CD4-positive, alpha-beta T cell (primary cell): ENCODE measurements around the gene RACK1. TPM values are rescaled to one million over a fixed set of nuclear protein-coding genes. Genes with fewer than 3 reads are reported as not detected.

Source experiments
- ATAC-seq: fragments of 200-7000 bp; cut with Tn5 transposase; one replicate; pipeline ENCODE4 v1.10.0; 2022; ENCODE audit warnings: mild to moderate bottlenecking; ENCODE audit not compliant: poor library complexity
- CTCF ChIA-PET: fragments of 350-600 bp; sonication (Branson Sonifier 250); formaldehyde crosslinking; loops from one replicate; lab custom pipeline; 2021; ENCODE audit warnings: antibody characterized with exemption, inconsistent platforms; lab: Charles Lee
- POLR2A ChIA-PET: fragments of 350-600 bp; sonication (Branson Sonifier 250); formaldehyde crosslinking; loops from one replicate; lab custom pipeline; 2021; ENCODE audit warnings: antibody characterized with exemption, inconsistent platforms; lab: Charles Lee
- DNase-seq, 14 experiments: peaks; one replicate each; pipeline ENCODE4 v3.0.0-alpha.2; 2013 to 2020; ENCODE audit warnings: mixed read lengths in 2 of 14
- H3K27ac ChIP-seq, 2 donors: one replicate each; pipeline versions ENCODE4 v1.5.1 to v1.7.0; 2013; ENCODE audit warnings: low read length in 2 of 2, low read depth in 1 of 2, mild to moderate bottlenecking in 1 of 2
- H3K27me3 ChIP-seq, 2 experiments: 1 replicate in 1 of 2; 2 replicates in 1 of 2; pipeline versions ENCODE4 v1.6.1 to v1.7.0; 2013; ENCODE audit warnings: low read length in 2 of 2, control low read depth in 1 of 2, mild to moderate bottlenecking in 1 of 2, moderate library complexity in 1 of 2; ENCODE audit not compliant: insufficient read depth in 2 of 2, control insufficient read depth in 1 of 2
- H3K36me3 ChIP-seq: one replicate; pipeline ENCODE4 v1.6.1; 2013; ENCODE audit warnings: low read length, control low read depth; ENCODE audit not compliant: insufficient read depth
- H3K4me1 ChIP-seq: one replicate; pipeline ENCODE4 v1.6.1; 2013; ENCODE audit warnings: low read length, control low read depth; ENCODE audit not compliant: insufficient read depth
- H3K4me3 ChIP-seq: one replicate; pipeline ENCODE4 v1.5.1; 2013; ENCODE audit warnings: mild to moderate bottlenecking, low read length, moderate library complexity
- H3K9me3 ChIP-seq, 2 experiments: 1 replicate in 1 of 2; 2 replicates in 1 of 2; pipeline versions ENCODE4 v1.6.1 to v1.7.0; 2013; ENCODE audit warnings: low read length in 2 of 2, mild to moderate bottlenecking in 2 of 2, control low read depth in 1 of 2, moderate library complexity in 1 of 2; ENCODE audit not compliant: control insufficient read depth in 1 of 2, insufficient read depth in 1 of 2
- H3K27ac Mint-ChIP-seq: one replicate; pipeline ENCODE4 v1.8.0; 2020; ENCODE audit warnings: mixed read lengths
- H3K27me3 Mint-ChIP-seq: one replicate; pipeline ENCODE4 v1.8.0; 2021; ENCODE audit warnings: mixed read lengths
- H3K36me3 Mint-ChIP-seq: one replicate; pipeline ENCODE4 v1.8.0; 2021; ENCODE audit warnings: low read depth, mixed read lengths
- H3K4me1 Mint-ChIP-seq: one replicate; pipeline ENCODE4 v1.8.0; 2021; ENCODE audit warnings: low read depth, mixed read lengths
- H3K4me3 Mint-ChIP-seq: one replicate; pipeline ENCODE4 v1.8.0; 2020; ENCODE audit warnings: mild to moderate bottlenecking, mixed read lengths
- H3K9me3 Mint-ChIP-seq: one replicate; pipeline ENCODE4 v1.8.0; 2020; ENCODE audit warnings: mixed read lengths
- intact Hi-C, 2 experiments: fragments of 100-400 bp; cut with DNase I in 1 of 2; cut with micrococcal nuclease in 1 of 2; formaldehyde crosslinking; loops; one replicate each; pipeline versions ENCODE4 v1.15.1 to v1.9.0; 2023 to 2025; cut with DNase I, micrococcal nuclease
- total RNA-seq, 174 experiments: library from RNA in 2 of 174; stranded (reverse) in 2 of 174; gene quantifications; one replicate each; pipeline ENCODE4 v1.2.3 and lab custom pipeline; 2021 to 2026
- TF ChIP-seq, protein P1 (sequence below): fragments of 200-600 bp; IDR thresholded peaks from one replicate; pipeline ENCODE4 v1.8.0; 2022; ENCODE audit warnings: antibody characterized with exemption, mild to moderate bottlenecking

RACK1 gene
- total RNA-seq, 2 experiments from 2014 or later, result 2,499 to 2,682 TPM

DNA sequence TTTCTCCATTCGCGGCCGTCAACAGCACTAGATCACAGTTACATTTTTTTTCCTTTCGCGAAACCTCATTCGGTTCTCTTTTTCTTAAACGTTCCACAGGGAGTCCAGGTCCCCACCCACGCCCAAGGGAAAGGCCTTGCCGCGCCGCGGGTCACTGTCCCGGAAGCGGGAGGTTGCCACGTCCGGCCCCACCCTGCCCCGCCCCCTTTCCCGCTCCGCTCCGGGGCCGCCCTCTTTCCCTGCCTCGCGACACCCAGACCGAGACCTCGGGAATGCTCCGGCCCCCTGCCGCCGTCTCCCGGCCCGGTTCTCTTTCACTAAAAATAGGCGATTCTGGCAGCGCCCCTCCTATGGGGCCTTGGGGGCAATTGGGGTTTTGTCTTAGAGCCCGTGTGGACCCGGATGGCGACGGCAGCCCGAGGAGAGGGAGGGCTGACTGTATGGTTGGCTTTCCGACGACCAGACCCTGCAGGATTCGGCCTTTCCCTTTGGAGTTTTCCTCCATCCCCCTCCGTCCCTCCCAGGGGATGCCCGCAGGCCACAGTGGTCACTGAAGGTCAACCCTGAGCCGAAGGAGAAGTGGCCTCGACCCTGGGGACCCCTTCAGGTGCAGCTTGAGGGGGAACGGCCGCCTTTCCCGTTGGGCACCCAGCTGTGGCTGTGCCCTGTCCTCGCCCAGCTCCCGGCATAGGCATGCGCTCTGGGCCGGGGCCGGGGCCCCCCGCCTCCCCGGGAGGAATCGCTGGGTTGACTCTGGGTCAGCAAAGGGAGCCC is 2.8 kb upstream of the RACK1 start:
- ChIA-PET POLR2A (interaction anchor here (1.3 to 14.5 kb wide), 4 partner anchors 10 to 55 kb away, joined by 5 to 244 read pairs (median 96); partner anchors contain the start of genes TRIM41 and TRIM52), CTCF (interaction anchor here (0.7 to 2.2 kb wide), 4 partner anchors 14 to 62 kb away, joined by 3 to 8 read pairs (median 4); partner anchors contain the start of gene TRIM52)
- TF ChIP-seq, protein P1, sequence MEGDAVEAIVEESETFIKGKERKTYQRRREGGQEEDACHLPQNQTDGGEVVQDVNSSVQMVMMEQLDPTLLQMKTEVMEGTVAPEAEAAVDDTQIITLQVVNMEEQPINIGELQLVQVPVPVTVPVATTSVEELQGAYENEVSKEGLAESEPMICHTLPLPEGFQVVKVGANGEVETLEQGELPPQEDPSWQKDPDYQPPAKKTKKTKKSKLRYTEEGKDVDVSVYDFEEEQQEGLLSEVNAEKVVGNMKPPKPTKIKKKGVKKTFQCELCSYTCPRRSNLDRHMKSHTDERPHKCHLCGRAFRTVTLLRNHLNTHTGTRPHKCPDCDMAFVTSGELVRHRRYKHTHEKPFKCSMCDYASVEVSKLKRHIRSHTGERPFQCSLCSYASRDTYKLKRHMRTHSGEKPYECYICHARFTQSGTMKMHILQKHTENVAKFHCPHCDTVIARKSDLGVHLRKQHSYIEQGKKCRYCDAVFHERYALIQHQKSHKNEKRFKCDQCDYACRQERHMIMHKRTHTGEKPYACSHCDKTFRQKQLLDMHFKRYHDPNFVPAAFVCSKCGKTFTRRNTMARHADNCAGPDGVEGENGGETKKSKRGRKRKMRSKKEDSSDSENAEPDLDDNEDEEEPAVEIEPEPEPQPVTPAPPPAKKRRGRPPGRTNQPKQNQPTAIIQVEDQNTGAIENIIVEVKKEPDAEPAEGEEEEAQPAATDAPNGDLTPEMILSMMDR, result no peak
- peaks cover 37% of the 10 kb centered on the region for H3K36me3 Mint-ChIP-seq
- H3K9me3 ChIP-seq, result no peaks in the 10 kb centered on the region
- DNase-seq, result peak; percentile 38 to 84 (median 64)
- H3K27me3 ChIP-seq, result no peaks in the 10 kb centered on the region
- no peaks in the 10 kb centered on the region for H3K27me3 Mint-ChIP-seq
- no peaks in the 10 kb centered on the region for H3K9me3 Mint-ChIP-seq
- H3K27ac Mint-ChIP-seq, result peak overlapping the region; percentile 96
- H3K4me1 ChIP-seq, result peaks cover 83% of the 10 kb centered on the region
- peak; percentile 13 for ATAC-seq
- H3K4me1 Mint-ChIP-seq, result peaks cover 91% of the 10 kb centered on the region
- H3K36me3 ChIP-seq, result peaks cover 27% of the 10 kb centered on the region
- H3K27ac ChIP-seq, result peak overlapping the region; percentile 82 to 84
- H3K4me3 Mint-ChIP-seq, result peak overlapping the region; percentile 89
- intact Hi-C loops, result loop anchor here (1.0 to 10.0 kb wide), 3 partner anchors 15 to 1622 kb away; partner anchors contain the start of genes HNRNPH1 (in 1 of the 2), MGAT1 (in 1 of the 2) and TRIM52 (in 1 of the 2)
- H3K4me3 ChIP-seq, result peak overlapping the region; percentile 87

DNA sequence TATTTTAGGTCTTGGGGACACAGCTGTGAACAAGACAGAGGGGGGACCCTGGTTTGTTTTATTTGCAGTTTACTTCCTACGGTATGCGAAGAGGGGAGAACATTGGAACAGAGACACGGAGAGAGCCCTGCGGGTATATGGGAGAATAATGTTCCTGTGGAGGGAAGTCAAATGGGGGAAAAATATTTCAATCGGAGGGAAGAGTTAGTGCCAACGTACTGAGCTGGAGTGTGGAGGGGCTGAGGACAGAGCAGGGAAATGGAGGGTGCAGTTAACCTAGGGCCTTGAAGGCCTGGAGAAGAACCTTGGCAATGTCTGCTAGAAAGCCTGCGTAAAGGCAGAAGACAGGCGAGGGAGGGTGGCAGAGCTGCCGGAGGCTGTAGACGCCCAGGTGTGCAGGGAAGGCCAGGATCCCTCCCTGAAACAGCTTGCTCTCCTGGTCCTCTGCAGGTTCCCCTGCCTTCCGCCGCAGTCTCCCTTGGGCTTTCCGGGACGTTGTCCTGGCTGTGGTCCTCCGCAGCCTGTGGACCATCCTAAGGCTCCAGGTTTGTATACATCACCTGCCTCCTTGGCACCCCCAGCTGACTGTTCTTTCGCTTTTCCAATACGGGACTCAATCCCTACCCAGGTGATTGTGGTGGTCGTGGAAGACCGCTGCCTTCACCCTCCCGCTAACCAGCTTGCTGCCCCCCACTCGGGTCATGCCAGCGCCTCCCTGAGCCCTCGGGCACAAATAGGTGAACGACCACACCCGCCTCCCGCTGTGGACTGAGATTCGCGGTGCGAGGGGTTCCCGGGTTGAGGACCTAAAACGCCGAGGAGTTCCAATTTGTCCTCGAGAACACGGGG is 1.9 kb upstream of the RACK1 start:
- H3K4me1 Mint-ChIP-seq, result peaks cover 87% of the 10 kb centered on the region
- Histone ChIP-seq H3K36me3 (peaks cover 29% of the 10 kb centered on the region), H3K9me3 (no peaks in the 10 kb centered on the region), H3K27ac (peak overlapping the region; percentile 82 to 84), H3K27me3 (no peaks in the 10 kb centered on the region), H3K4me1 (peaks cover 84% of the 10 kb centered on the region), H3K4me3 (peak overlapping the region; percentile 87)
- H3K27ac Mint-ChIP-seq, result peak overlapping the region; percentile 96
- TF ChIP-seq, protein P1, result no peak
- CTCF ChIA-PET, result interaction anchor here (0.7 to 1.5 kb wide), 4 partner anchors 15 to 61 kb away, joined by 3 to 5 read pairs (median 4); partner anchors contain the start of gene TRIM52
- DNase-seq, result no peak
- ATAC-seq, result no peak
- no peaks in the 10 kb centered on the region for H3K9me3 Mint-ChIP-seq
- peak overlapping the region; percentile 89 for H3K4me3 Mint-ChIP-seq
- peaks cover 40% of the 10 kb centered on the region for H3K36me3 Mint-ChIP-seq
- no peaks in the 10 kb centered on the region for H3K27me3 Mint-ChIP-seq
- POLR2A ChIA-PET, result interaction anchor here (0.8 to 14.5 kb wide), 6 partner anchors 11 to 56 kb away, joined by 3 to 244 read pairs (median 38); partner anchors contain the start of genes TRIM41 and TRIM52
- intact Hi-C loops, result loop anchor here (1.0 to 10.0 kb wide), 3 partner anchors 16 to 1621 kb away; partner anchors contain the start of genes HNRNPH1 (in 1 of the 2), MGAT1 (in 1 of the 2) and TRIM52 (in 1 of the 2)
